Cortex of kidney (tissue), 1 donor: ENCODE results near the gene ERGIC3.
"Not testable (repeated sequence)": the region's sequence is repeated elsewhere in the genome, so short reads cannot be mapped to it uniquely, and the experiment has no call there.

ENCODE experiments used
- DNase-seq: peaks from one replicate; lab custom pipeline; 2025; lab: John Stamatoyannopoulos, UW

Gene ERGIC3

GRCh38 chr20:35541783-35542662 lies at the start of gene ERGIC3:
Gene ERGIC3, plus strand, starts transcription at chr20:35542078. Its CDS starts 20 bp downstream, at chr20:35542098.
- peak; percentile 12 for DNase-seq

GRCh38 chr20:35492352-35492751 lies 49.5 kb upstream of the ERGIC3 start:
- DNase-seq, result no peak

DNA sequence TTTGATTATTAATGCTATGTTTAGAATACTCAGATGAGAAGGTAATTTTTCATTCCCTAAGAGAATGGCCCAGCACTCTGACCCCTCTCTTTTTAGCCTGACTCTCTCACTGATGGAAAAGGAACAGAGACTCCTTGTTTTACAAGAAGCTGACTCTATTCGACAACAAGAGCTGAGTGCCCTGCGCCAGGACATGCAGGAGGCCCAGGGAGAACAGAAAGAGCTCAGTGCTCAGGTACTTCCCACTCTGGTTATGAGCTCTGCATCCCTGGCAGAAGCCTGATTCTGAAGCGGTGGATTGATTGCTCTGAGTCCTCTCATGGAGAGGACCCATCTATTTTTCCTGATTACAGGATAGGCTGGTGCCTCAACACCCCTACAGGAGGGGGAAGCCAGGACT lies 45.4 kb upstream of the ERGIC3 start:
- DNase-seq, result no peak

DNA sequence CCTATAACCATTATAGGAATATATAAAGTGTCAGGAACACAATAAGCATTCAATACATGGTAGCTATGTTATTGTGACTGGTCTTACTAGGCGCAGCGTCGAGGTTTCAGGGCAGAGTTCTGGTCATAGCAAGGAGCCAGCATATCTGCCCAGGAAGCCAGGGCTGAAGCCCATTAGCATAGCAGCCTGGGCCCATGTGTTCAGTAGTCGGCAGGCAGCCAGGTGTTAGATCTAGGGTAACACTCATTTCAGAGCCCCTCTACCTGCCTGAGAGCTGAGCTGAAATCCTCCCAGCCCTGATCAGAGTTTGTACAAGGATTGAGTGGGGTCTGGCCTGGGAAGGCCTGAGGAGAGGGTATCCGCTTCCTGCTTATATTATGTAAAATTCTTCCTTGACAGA lies 44.6 kb upstream of the ERGIC3 start:
- no peak for DNase-seq

GRCh38 chr20:35497780-35498189 lies 44.1 kb upstream of the ERGIC3 start:
- no peak for DNase-seq

DNA sequence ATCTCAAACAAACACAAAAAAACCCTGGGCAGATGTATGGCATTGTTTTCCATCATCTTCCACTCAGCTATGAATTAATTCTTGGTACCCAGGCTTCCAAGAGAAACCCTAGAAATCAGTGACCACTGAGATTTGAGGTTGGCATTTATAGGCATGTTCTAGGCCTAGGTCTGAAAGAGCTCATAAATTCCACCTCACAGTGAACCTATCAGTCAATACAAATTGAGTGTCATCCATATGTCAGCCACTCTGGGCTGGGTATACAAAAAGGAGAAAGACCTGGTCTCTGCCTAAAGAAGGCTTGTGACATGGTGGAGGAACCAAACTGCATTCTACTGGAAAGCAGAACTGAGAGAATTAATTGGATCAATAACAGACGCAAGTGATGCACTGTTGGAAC lies 42.6 kb upstream of the ERGIC3 start:
- no peak for DNase-seq

- no peak for DNase-seq
Observed at GRCh38 chr20:35502352-35502751, 39.5 kb upstream of the ERGIC3 start.

- DNase-seq, result no peak
Observed at GRCh38 chr20:35503281-35503680, 38.6 kb upstream of the ERGIC3 start.

GRCh38 chr20:35503841-35504561 lies 37.9 kb upstream of the ERGIC3 start:
- DNase-seq, result no peak

DNA sequence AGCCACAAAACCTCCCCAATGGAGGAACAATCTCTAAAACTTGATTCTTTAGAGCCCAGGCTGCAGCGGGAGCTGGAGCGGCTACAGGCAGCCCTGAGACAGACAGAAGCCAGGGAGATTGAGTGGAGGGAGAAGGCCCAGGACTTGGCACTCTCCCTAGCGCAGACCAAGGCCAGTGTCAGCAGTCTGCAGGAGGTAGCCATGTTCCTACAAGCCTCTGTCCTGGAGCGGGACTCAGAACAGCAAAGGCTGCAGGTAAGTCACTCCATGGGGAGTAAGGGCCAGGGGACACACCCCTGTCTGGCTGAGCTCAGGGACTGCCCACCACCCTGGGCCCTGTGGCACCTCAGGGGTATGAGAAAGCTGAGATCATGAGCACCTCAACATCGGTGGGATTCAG lies 37.1 kb upstream of the ERGIC3 start:
- DNase-seq, result no peak

- DNase-seq, result no peak
Observed at GRCh38 chr20:35506179-35506578, 35.7 kb upstream of the ERGIC3 start.

- no peak for DNase-seq
Observed at GRCh38 chr20:35506872-35507638, 34.8 kb upstream of the ERGIC3 start.

DNA sequence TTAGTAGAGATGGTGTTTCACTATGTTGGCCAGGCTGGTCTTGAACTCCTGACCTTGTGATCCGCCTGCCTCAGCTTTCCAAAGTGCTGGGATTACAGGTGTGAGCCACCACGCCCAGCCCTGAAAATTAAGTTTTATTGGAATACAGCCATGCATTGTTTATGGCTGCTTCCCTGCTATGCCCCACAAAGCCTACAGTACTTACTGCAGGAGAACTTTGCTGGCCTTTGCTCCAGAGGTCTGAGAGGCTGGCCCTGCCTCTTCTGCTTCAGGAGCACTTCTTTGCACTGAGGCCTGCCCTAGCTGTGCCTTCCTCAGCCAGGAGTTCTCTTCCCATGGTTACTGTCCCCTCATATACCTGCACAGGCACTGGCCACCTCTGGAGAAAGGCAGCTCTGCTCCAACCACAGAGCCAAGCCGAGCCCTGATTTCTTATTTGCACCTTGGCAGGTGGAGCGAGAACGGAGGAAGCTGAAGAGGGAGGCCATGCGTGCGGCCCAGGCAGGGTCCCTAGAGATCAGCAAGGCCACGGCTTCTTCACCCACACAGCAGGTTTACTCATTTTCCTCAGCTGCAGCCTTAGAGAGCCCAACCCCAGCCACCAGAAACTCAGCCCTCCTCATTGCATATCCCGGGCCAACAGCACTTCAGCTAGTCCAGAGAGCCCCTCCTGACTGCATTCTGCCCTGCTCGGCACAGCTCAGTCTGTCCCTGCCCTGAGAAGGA lies 33.2 kb upstream of the ERGIC3 start:
- no peak for DNase-seq

DNA sequence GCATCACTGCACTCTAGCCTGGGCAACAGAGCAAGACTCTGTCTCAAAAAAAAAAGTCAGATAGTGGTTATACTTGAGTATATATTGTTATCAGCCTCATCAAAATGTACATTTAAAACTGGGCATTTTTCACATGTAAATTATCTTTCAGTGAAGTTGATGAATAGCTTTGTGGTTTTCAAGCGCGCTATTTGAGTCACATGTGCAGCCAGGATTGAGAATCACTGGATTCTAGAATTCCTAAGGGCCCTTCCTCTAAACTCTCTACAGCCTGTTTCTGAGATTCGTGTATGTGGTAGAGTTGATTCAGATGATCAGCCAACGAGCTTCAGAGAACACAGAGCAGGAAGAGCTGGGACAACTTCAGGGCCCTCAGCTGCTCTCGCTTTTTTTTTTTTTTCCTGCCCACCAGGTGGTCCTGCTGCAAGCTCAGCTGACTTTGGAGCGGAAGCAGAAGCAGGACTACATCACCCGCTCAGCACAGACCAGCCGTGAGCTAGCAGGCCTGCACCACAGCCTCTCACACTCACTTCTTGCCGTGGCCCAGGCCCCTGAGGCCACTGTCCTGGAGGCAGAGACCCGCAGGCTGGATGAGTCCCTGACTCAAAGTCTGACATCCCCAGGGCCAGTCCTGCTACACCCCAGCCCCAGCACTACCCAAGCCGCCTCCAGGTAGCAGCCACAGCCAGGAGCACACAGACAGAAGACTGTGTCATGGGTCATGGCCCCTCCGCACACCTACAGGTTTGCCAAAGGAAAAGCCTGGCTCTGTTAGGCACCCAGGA lies 30.7 kb upstream of the ERGIC3 start:
- no peak for DNase-seq

GRCh38 chr20:35511814-35512420 lies 30.0 kb upstream of the ERGIC3 start:
- no peak for DNase-seq

DNA sequence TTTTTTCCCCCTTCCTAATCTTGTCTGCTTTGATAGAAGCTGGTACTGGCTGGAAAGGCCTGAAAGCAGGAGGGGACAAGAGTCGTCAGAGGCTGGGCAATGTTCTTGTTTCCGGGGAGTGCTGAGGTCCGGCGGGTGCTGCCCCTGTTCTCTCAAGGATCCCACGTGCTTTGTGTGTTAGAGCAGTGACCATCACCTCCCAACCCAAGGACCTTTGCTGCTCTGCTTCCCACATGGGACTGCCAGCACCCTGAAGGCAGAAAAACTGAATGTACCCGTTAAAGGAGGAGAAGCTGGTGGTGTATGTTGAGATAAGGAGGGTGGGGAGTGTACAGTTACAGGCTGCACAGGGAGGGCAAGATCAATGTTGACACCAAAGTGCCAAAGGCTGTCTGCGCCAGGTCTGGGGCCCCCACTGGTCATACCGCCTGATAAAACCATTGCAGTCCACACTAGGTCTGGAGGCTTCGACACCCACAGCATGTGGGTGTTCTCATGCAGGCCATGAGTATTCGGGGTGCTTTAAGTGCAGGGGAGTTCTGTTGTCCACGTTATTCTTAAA lies 27.4 kb upstream of the ERGIC3 start:
- DNase-seq, result no peak

GRCh38 chr20:35515341-35515740 lies 26.5 kb upstream of the ERGIC3 start:
- no peak for DNase-seq

GRCh38 chr20:35515949-35516645 lies 25.8 kb upstream of the ERGIC3 start:
- DNase-seq, result no peak

DNA sequence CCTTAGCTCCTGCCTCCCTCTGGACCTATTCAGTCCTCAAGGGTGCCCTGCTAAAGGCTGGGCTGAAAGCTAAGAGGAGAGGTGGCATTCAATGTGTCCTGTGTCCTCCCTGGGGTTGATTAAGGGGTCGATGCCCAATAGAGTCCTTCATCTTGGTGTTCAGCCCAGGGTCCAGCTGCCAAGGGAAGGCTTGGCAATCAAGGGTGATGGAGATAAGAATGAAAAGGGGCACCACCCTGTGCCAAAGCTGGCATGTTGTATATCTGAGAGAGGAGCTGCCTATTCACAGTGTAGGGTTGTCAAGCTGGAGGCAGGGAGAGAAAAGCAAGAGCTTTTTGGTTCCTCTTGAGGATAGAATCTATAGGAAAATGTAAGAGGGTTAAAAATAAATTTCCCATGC lies 24.8 kb upstream of the ERGIC3 start:
- DNase-seq, result no peak

GRCh38 chr20:35517767-35518166 lies 24.1 kb upstream of the ERGIC3 start:
- DNase-seq, result not testable (repeated sequence)
